ENCODE results near the gene GABRQ. TPM values are rescaled to one million over a fixed set of nuclear protein-coding genes. Genes with fewer than 3 reads are reported as not detected.
"Not testable (repeated sequence)": the region's sequence is repeated elsewhere in the genome, so short reads cannot be mapped to it uniquely, and the experiment has no call there.

GABRQ gene
- total RNA-seq, 6 donors from 2014 or later: not detected

- 80 to 98% methylated on average over 3 to 7 of the region's 7 CpGs for WGBS, 2 donors
These were observed 19.2 kb downstream of the GABRQ start for GRCh38 chrX:152656890-152657289.

GRCh38 chrX:152658302-152658701, 20.6 kb downstream of the GABRQ start:
- DNase-seq: no peak
- ATAC-seq (ENCODE audit: low FRiP score in 2 of 2): no peak
- no peaks in the 10 kb centered on the region for H3K9me3 ChIP-seq

More at GRCh38 chrX:152656890-152657289, 19.2 kb downstream of the GABRQ start:
- H3K36me3 ChIP-seq: no peaks in the 10 kb centered on the region
- H3K9me3 ChIP-seq: no peaks in the 10 kb centered on the region
- H3K27ac ChIP-seq: no peak overlapping the region
- ATAC-seq (ENCODE audit: low FRiP score in 2 of 2) (no peak), DNase-seq (no peak)
- no peak overlapping the region for H3K4me3 ChIP-seq
- TF ChIP-seq EP300 (IDR thresholded peaks at IDR 0.05): no peak
- TF ChIP-seq POLR2AphosphoS5 (IDR thresholded peaks at IDR 0.05): no peak
- no peaks in the 10 kb centered on the region for H3K27me3 ChIP-seq
- H3K4me1 ChIP-seq: no peaks in the 10 kb centered on the region

GRCh38 chrX:152663086-152663485, 25.4 kb downstream of the GABRQ start:
- TF ChIP-seq EP300 (IDR thresholded peaks at IDR 0.05): no peak
- no peak for TF ChIP-seq POLR2AphosphoS5 (IDR thresholded peaks at IDR 0.05)
- TF ChIP-seq CTCF (IDR thresholded peaks at IDR 0.05): no peak
- TF ChIP-seq POLR2A (IDR thresholded peaks at IDR 0.05): no peak
- no peak for ATAC-seq (ENCODE audit: low FRiP score in 2 of 2)
- Histone ChIP-seq H3K9me3 (peaks cover 0 to 6% (median 2%) of the 10 kb centered on the region in 4 donors), H3K27me3 (no peaks in the 10 kb centered on the region), H3K27ac (no peak overlapping the region), H3K36me3 (no peaks in the 10 kb centered on the region), H3K4me1 (no peaks in the 10 kb centered on the region), H3K4me3 (no peak overlapping the region)
- DNase-seq: no peak
- 39 to 70% methylated on average over 3 to 4 of the region's 4 CpGs for WGBS, 2 donors

More at GRCh38 chrX:152658302-152658701, 20.6 kb downstream of the GABRQ start:
- Histone ChIP-seq H3K36me3 (no peaks in the 10 kb centered on the region), H3K27me3 (no peaks in the 10 kb centered on the region), H3K4me1 (no peaks in the 10 kb centered on the region), H3K27ac (no peak overlapping the region), H3K4me3 (no peak overlapping the region)
- TF ChIP-seq EP300 (IDR thresholded peaks at IDR 0.05) (no peak), POLR2A (IDR thresholded peaks at IDR 0.05) (no peak), POLR2AphosphoS5 (IDR thresholded peaks at IDR 0.05) (no peak), CTCF (IDR thresholded peaks at IDR 0.05) (no peak)
- WGBS, 2 donors: 25% methylated on average over 2 of the region's 2 CpGs; no CpG with 5 or more reads in 1 of the 2 donors

- Histone ChIP-seq H3K4me3 (no peak overlapping the region), H3K27ac (no peak overlapping the region)
- WGBS, 2 donors: 71 to 81% methylated on average over 2 of the region's 2 CpGs
These were observed 36.4 kb downstream of the GABRQ start for GRCh38 chrX:152674135-152674534.

GRCh38 chrX:152674652-152675051, 37.0 kb downstream of the GABRQ start:
- not testable (repeated sequence) for H3K27me3 ChIP-seq

More at GRCh38 chrX:152674135-152674534, 36.4 kb downstream of the GABRQ start:
- Histone ChIP-seq H3K36me3 (no peaks in the 10 kb centered on the region), H3K27me3 (no peaks in the 10 kb centered on the region), H3K4me1 (no peaks in the 10 kb centered on the region), H3K9me3 (peaks cover 0 to 4% (median 0%) of the 10 kb centered on the region in 4 donors)
- no peak for TF ChIP-seq EP300 (IDR thresholded peaks at IDR 0.05)
- TF ChIP-seq POLR2A (IDR thresholded peaks at IDR 0.05): no peak
- no peak for TF ChIP-seq CTCF (IDR thresholded peaks at IDR 0.05)
- TF ChIP-seq POLR2AphosphoS5 (IDR thresholded peaks at IDR 0.05): no peak
- DNase-seq (no peak), ATAC-seq (ENCODE audit: low FRiP score in 2 of 2) (no peak)

GRCh38 chrX:152681012-152681411, 43.3 kb downstream of the GABRQ start:
- DNase-seq, H3K27me3 ChIP-seq, H3K4me3 ChIP-seq, H3K9me3 ChIP-seq, H3K27ac ChIP-seq, H3K4me1 ChIP-seq, H3K36me3 ChIP-seq: not testable (repeated sequence)
- peak in 1 of 2 donors; percentile 49 for ATAC-seq (ENCODE audit: low FRiP score in 2 of 2)
- WGBS, 2 donors: no CpG with 5 or more reads among the region's 3 CpGs

More at GRCh38 chrX:152674652-152675051, 37.0 kb downstream of the GABRQ start:
- not testable (repeated sequence) for H3K4me3 ChIP-seq; H3K36me3 ChIP-seq; H3K9me3 ChIP-seq; H3K27ac ChIP-seq; H3K4me1 ChIP-seq; ATAC-seq (ENCODE audit: low FRiP score in 2 of 2); DNase-seq
- 79 to 83% methylated on average over 3 of the region's 3 CpGs for WGBS, 2 donors

GRCh38 chrX:152697952-152698931, 60.5 kb downstream of the GABRQ start, which contains the start of gene MAGEA3:
MAGEA3 (plus strand) TSS chrX:152698794; CDS start chrX:152700833, 2,039 bp downstream.
- not testable (repeated sequence) for ATAC-seq (ENCODE audit: low FRiP score in 2 of 2); H3K27me3 ChIP-seq; H3K4me3 ChIP-seq; H3K36me3 ChIP-seq; H3K27ac ChIP-seq; H3K4me1 ChIP-seq; DNase-seq; H3K9me3 ChIP-seq
- WGBS, 2 donors: 80% methylated on average over 1 of the region's 34 CpGs; no CpG with 5 or more reads in 1 of the 2 donors

GRCh38 chrX:152700390-152700789, 62.7 kb downstream of the GABRQ start:
- not testable (repeated sequence) for DNase-seq, H3K27ac ChIP-seq, H3K4me3 ChIP-seq, H3K4me1 ChIP-seq, H3K36me3 ChIP-seq, H3K9me3 ChIP-seq, H3K27me3 ChIP-seq
- WGBS, 2 donors: 92% methylated on average over 4 of the region's 5 CpGs; no CpG with 5 or more reads in 1 of the 2 donors
- ATAC-seq (ENCODE audit: low FRiP score in 2 of 2): peak in 1 of 2 donors; percentile 66

- H3K9me3 ChIP-seq, H3K27ac ChIP-seq, H3K4me1 ChIP-seq, H3K4me3 ChIP-seq, H3K27me3 ChIP-seq, DNase-seq, H3K36me3 ChIP-seq: not testable (repeated sequence)
- ATAC-seq (ENCODE audit: low FRiP score in 2 of 2): peak in 1 of 2 donors; percentile 62
- 85 to 89% methylated on average over 2 to 4 of the region's 7 CpGs for WGBS, 2 donors
These were observed 68.8 kb downstream of the GABRQ start for GRCh38 chrX:152706500-152706899.
